Measurements from ENCODE around the gene SMG7.

GRCh38 chr1:183476081-183476480, 3.8 kb downstream of the SMG7 start:
- TF ChIP-seq MAX (IDR thresholded peaks at IDR 0.05; ENCODE audit: insufficient read depth, insufficient read length) (no peak), CTCF (IDR thresholded peaks at IDR 0.05; ENCODE audit: extremely low read depth in 1 of 2, insufficient read depth in 1 of 2, low read depth in 1 of 2, low read length in 2 of 2) (no peak)
